Cerebellar cortex (tissue), 1 donor: ENCODE measurements around the gene KLK12.

Experiments used
- DNase-seq: peaks from one replicate; pipeline ENCODE4 v3.0.0-alpha.2; 2015; ENCODE audit warnings: low spot score

Gene KLK12, protein sequence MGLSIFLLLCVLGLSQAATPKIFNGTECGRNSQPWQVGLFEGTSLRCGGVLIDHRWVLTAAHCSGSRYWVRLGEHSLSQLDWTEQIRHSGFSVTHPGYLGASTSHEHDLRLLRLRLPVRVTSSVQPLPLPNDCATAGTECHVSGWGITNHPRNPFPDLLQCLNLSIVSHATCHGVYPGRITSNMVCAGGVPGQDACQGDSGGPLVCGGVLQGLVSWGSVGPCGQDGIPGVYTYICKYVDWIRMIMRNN

DNA sequence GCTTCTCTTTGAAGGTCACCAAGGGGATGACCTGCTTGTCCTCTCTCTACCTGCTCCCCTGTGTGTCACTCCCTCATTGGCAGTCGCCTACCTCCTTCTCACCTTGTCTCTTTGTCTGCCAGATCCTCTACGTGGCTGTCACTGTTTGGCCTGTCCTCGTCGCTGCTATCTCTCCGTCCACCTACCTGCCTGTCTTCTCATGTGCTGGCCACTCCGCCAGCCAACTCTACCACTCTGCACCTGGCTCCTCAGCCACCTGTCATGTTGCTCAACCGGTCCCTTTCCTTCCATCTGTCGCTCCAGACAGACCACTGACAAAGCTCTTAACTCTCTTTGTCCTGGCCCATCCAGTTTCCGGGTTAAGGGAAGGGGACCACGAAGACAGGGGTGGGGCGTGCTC is at the start of gene KLK12:
KLK12 (minus strand) TSS at position 299 of the 400 bp plus-strand sequence. CDS start 381 bp downstream, outside the sequence.
- no peak for DNase-seq

GRCh38 chr19:51084505-51084904 is 49.7 kb upstream of the KLK12 start:
- DNase-seq, result no peak

DNA sequence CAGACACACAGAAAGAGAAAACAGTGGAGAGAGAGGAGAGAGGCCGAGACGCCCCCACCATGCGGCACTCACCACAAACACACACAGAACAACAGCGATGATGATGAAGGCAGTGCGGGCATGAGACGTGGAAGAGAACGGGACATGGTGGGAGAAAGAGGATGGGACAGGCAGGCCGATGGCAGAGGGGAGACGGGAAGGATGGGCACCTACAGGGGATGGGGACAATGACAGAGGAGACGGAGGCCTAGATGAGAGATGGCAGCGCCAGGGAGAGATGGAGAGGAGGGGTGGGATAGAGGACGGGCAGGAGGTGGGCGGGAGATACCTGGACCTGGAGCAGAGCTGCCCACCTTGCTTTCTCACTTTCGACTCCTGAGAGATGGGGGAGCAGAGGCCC is 49.0 kb upstream of the KLK12 start:
- DNase-seq, result no peak

DNA sequence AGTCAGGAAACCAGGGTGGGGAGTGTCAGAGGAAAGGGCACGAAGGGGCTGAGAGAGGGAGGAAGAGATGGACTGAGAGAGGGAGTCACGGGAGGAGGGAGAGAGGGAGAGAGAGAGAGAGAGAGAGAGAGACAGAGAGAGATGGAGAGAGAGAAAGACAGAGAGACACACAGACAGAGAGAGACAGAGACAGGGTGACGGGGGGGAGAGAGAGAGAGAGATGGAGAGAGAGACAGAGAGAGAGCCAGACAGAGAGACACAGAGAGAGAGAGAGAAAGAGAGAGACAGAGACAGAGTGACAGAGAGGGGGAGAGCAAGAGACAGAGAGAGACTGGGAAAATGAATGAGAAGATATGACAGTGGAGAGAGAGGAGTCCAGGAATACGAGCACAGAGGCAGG is 48.4 kb upstream of the KLK12 start:
- no peak for DNase-seq

DNA sequence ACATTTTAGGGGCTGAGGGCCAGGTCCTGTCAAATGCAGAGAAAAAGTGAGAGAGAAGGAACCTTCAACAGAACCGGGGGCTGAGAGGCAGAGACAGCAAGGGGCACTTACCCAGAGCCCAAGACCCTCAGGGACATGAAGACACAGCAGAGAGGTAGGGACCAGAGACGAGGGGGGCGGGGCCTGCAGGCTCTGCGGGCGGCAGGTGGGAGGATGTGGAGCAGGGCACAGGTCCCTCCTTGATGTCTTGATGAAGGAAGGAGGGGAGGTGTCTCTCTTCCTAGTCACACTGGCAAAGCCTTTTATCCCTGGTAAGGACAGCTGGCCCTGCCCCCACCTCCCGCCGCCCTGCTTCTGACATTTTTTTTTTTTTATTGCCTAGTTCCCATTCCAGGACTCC is 47.8 kb upstream of the KLK12 start, which contains the start of gene KLK14:
KLK14 (minus strand) TSS at position 277 of the 400 bp plus-strand sequence; CDS start at position 4, 273 bp downstream.
- DNase-seq, result no peak

GRCh38 chr19:51081476-51081875 is 46.7 kb upstream of the KLK12 start:
- no peak for DNase-seq

- DNase-seq, result peak; percentile 6
Measured at GRCh38 chr19:51079481-51080110, 44.8 kb upstream of the KLK12 start.

GRCh38 chr19:51078731-51079130 is 43.9 kb upstream of the KLK12 start:
- DNase-seq, result no peak

DNA sequence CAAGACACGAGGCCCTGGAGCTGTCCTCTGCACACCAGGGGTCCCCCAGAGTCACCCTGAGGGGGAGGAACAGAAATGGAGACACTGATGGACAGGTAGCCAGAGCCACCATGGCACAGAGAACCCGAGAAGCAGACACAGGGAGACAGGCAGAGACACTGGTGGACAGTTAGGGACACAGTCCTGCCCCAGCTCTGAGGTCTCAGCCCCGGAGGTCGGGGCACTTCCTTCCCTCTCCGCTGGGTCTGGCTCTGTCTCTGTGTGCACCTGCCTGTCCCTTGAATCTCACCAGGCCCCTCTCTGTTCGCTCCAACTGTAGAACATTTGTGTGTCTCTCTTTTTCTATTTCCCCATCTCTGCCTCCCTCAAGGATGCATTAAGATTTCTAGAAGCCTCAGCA is 43.3 kb upstream of the KLK12 start:
- no peak for DNase-seq

DNA sequence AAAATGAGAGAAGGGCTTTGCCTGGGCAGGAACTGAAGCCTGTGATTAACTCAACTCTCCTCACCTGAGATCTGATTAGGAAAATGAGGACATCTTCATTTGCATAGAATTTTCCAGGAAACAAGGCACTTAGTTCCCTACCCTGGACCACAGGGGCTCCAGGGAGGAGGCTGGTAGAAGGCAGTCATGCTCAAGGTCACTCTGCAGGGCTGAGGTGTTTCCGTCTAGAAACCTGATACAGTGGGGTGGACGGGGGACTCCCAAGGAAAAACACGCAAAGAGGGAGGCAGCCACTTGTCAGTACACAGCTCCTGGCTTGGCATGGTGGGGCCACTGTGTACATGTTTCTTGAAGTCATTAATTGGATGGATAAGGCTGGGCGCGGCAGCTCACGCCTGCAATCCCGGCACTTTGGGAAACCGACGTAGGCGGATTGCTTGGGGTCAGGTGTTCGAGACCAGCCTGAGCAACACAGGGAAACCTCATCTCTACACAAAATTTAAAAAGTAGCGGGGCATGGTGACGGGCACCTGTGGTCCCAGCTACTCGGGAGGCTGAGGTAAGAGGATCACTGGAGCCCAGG is 41.9 kb upstream of the KLK12 start:
- no peak for DNase-seq

- DNase-seq, result no peak
Measured at GRCh38 chr19:51075998-51076397, 41.2 kb upstream of the KLK12 start.

DNA sequence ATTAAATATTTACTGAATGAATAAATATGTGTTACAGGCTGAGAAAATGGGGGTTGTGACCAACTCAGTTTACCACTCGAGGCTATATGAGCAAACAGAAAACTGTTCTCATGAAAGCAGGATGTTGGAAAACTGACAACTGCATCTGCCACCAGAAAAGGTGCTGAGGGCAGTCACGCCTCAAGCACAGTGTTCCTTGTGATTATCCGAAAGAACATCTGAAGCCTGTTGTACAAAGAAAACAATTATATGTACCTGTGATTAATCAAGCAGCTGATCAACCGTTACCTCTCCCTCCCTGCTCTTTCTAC is 36.2 kb upstream of the KLK12 start:
- DNase-seq, result no peak

- no peak for DNase-seq
Measured at GRCh38 chr19:51070334-51071094, 35.7 kb upstream of the KLK12 start.

GRCh38 chr19:51066393-51067186 is 31.8 kb upstream of the KLK12 start:
- DNase-seq, result no peak

- DNase-seq, result no peak
Measured at GRCh38 chr19:51065221-51065960, 30.6 kb upstream of the KLK12 start.

- no peak for DNase-seq
Measured at GRCh38 chr19:51064534-51065220, 29.9 kb upstream of the KLK12 start, which contains the start of gene KLK13. Gene KLK13 (minus strand): TSS chr19:51065092. CDS start chr19:51065067, 25 bp downstream.

- DNase-seq, result no peak
Measured at GRCh38 chr19:51063664-51064063, 28.9 kb upstream of the KLK12 start.

DNA sequence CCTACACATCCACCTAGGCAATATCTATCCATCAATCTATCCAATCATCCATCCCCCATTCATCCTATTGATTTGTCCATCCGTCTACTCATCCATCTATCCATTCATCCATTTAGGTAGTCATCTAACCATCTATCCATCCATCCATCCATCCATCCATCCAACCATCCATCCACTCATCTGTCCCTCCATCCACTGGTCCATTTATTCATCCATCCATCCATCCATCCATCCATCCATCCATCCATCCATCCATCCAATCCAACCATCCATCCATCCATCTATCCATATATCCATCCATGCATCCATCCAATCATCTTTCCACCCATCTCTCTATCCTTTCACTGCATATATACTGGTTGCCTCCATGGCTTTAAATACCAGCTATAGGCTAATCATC is 26.2 kb upstream of the KLK12 start:
- DNase-seq, result no peak

DNA sequence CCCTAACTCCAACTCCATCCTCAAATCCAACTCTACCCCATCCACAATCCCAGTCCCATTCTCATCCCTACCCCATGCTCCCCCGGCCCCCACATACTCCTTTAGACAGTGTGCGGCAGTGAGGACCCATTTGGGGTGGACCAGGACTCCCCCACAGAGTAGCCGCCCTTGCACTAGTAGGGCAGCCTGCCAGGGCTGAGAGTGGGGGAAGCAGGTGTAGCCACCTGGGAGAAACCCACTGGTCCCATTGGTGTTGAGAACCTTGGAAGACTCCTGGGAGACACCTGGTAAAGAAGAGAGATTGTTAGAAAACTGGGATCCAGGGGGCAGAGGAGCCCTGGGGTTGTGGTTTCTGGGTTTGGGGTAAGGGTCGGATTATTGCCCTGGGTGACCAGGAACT is 25.5 kb upstream of the KLK12 start:
- no peak for DNase-seq

DNA sequence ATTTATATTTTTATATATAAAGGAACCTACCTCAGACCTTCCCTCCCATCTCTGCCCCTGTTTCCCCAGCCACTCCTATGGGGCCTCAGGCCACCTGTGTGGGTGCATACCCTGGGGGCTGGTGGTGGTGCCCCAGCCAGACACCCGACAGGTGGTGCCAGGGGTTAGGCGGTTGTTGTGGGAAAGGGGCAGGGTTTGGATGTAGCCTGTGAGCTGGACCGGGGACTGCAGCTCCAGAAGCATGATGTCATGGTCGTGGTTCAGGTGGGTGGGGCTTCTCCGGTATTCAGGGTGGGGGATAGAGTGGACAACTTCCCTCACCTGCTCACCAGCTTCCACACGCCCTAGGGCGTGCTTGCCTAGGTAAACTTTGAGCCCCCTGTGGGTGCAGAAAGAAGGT is 24.9 kb upstream of the KLK12 start:
- no peak for DNase-seq

- no peak for DNase-seq
Measured at GRCh38 chr19:51055866-51056265, 21.1 kb upstream of the KLK12 start.
